CD4-positive, alpha-beta T cell (primary cell): ENCODE results near the gene ITGB8. TPM values are rescaled to one million over a fixed set of nuclear protein-coding genes. Genes with fewer than 3 reads are reported as not detected.

Experiments used
- ATAC-seq: fragments of 200-7000 bp; cut with Tn5 transposase; one replicate; pipeline ENCODE4 v1.10.0; 2022; ENCODE audit warnings: mild to moderate bottlenecking; ENCODE audit not compliant: poor library complexity
- CTCF ChIA-PET: fragments of 350-600 bp; sonication (Branson Sonifier 250); formaldehyde crosslinking; loops from one replicate; lab custom pipeline; 2021; ENCODE audit warnings: antibody characterized with exemption, inconsistent platforms; lab: Charles Lee
- POLR2A ChIA-PET: fragments of 350-600 bp; sonication (Branson Sonifier 250); formaldehyde crosslinking; loops from one replicate; lab custom pipeline; 2021; ENCODE audit warnings: antibody characterized with exemption, inconsistent platforms; lab: Charles Lee
- DNase-seq, 14 experiments: peaks; one replicate each; pipeline ENCODE4 v3.0.0-alpha.2; 2013 to 2020; ENCODE audit warnings: mixed read lengths in 2 of 14
- H3K27ac ChIP-seq, 2 donors: one replicate each; pipeline versions ENCODE4 v1.5.1 to v1.7.0; 2013; ENCODE audit warnings: low read length in 2 of 2, low read depth in 1 of 2, mild to moderate bottlenecking in 1 of 2
- H3K27me3 ChIP-seq, 2 experiments: 1 replicate in 1 of 2; 2 replicates in 1 of 2; pipeline versions ENCODE4 v1.6.1 to v1.7.0; 2013; ENCODE audit warnings: low read length in 2 of 2, control low read depth in 1 of 2, mild to moderate bottlenecking in 1 of 2, moderate library complexity in 1 of 2; ENCODE audit not compliant: insufficient read depth in 2 of 2, control insufficient read depth in 1 of 2
- H3K36me3 ChIP-seq: one replicate; pipeline ENCODE4 v1.6.1; 2013; ENCODE audit warnings: low read length, control low read depth; ENCODE audit not compliant: insufficient read depth
- H3K4me1 ChIP-seq: one replicate; pipeline ENCODE4 v1.6.1; 2013; ENCODE audit warnings: low read length, control low read depth; ENCODE audit not compliant: insufficient read depth
- H3K4me3 ChIP-seq: one replicate; pipeline ENCODE4 v1.5.1; 2013; ENCODE audit warnings: mild to moderate bottlenecking, low read length, moderate library complexity
- H3K9me3 ChIP-seq, 2 experiments: 1 replicate in 1 of 2; 2 replicates in 1 of 2; pipeline versions ENCODE4 v1.6.1 to v1.7.0; 2013; ENCODE audit warnings: low read length in 2 of 2, mild to moderate bottlenecking in 2 of 2, control low read depth in 1 of 2, moderate library complexity in 1 of 2; ENCODE audit not compliant: control insufficient read depth in 1 of 2, insufficient read depth in 1 of 2
- H3K27ac Mint-ChIP-seq: one replicate; pipeline ENCODE4 v1.8.0; 2020; ENCODE audit warnings: mixed read lengths
- H3K27me3 Mint-ChIP-seq: one replicate; pipeline ENCODE4 v1.8.0; 2021; ENCODE audit warnings: mixed read lengths
- H3K36me3 Mint-ChIP-seq: one replicate; pipeline ENCODE4 v1.8.0; 2021; ENCODE audit warnings: low read depth, mixed read lengths
- H3K4me1 Mint-ChIP-seq: one replicate; pipeline ENCODE4 v1.8.0; 2021; ENCODE audit warnings: low read depth, mixed read lengths
- H3K4me3 Mint-ChIP-seq: one replicate; pipeline ENCODE4 v1.8.0; 2020; ENCODE audit warnings: mild to moderate bottlenecking, mixed read lengths
- H3K9me3 Mint-ChIP-seq: one replicate; pipeline ENCODE4 v1.8.0; 2020; ENCODE audit warnings: mixed read lengths
- CTCF ChIP-seq: fragments of 200-600 bp; IDR thresholded peaks from one replicate; pipeline ENCODE4 v1.8.0; 2022; ENCODE audit warnings: antibody characterized with exemption, mild to moderate bottlenecking
- intact Hi-C, 2 experiments: fragments of 100-400 bp; cut with DNase I in 1 of 2; cut with micrococcal nuclease in 1 of 2; formaldehyde crosslinking; loops; one replicate each; pipeline versions ENCODE4 v1.15.1 to v1.9.0; 2023 to 2025; cut with DNase I, micrococcal nuclease
- total RNA-seq, 174 experiments: library from RNA in 2 of 174; stranded (reverse) in 2 of 174; gene quantifications; one replicate each; pipeline ENCODE4 v1.2.3 and lab custom pipeline; 2021 to 2026

The ITGB8 gene
- total RNA-seq, 2 experiments from 2014 or later, result not detected

DNA sequence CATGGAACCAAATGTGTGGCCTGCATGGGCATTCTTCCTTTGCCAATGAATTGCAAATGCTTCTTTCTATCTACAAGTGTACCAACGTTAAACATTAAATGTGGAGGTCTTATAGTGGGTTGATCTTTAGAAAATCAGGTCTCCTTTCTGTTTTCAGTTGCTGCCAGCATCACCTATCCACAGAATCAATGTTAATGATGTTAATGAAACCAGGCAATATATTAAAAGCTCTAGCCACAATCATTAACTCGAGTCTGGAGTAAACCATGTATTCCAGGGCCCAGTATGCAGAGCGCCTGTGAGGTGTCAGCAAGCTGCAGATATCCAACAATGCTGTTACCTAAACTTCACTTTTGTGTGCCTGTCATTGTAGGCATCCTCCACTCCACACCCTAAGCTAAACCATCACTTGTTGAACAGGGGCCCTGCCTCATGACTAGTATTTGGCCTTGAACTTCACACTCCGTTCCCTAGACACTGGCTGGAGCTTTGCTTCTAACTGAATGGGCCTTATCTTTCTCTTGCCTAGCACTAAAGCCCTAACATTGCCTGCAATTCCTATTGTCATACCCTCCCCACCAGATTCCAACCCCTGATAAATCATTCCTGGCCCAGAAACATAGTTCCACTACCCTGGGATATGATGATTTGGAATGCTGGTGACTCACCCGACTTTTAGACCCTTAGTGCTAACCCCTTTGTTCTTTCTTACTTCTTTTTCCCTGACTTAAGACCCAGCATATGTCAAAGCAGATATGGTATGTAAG lies 24.3 kb upstream of the ITGB8 start:
- Histone ChIP-seq H3K27ac (no peak overlapping the region), H3K4me3 (no peak overlapping the region), H3K36me3 (no peaks in the 10 kb centered on the region), H3K4me1 (no peaks in the 10 kb centered on the region), H3K27me3 (no peaks in the 10 kb centered on the region), H3K9me3 (no peaks in the 10 kb centered on the region)
- no peak for TF ChIP-seq CTCF
- intact Hi-C loops, result loop anchor here in 1 of 2 experiments (5.0 kb wide), 1 partner anchor 594 kb away; no protein-coding TSS in a partner anchor
- no peaks in the 10 kb centered on the region for H3K4me1 Mint-ChIP-seq
- DNase-seq (no peak), ATAC-seq (no peak)
- CTCF ChIA-PET, result no interaction called here
- H3K4me3 Mint-ChIP-seq, result no peak overlapping the region
- H3K27ac Mint-ChIP-seq, result no peak overlapping the region
- H3K9me3 Mint-ChIP-seq, result no peaks in the 10 kb centered on the region
- no peaks in the 10 kb centered on the region for H3K27me3 Mint-ChIP-seq
- POLR2A ChIA-PET, result no interaction called here
- H3K36me3 Mint-ChIP-seq, result no peaks in the 10 kb centered on the region

GRCh38 chr7:20307119-20307518 lies 23.6 kb upstream of the ITGB8 start:
- no peak for ATAC-seq
- ChIA-PET POLR2A (no interaction called here), CTCF (no interaction called here)
- intact Hi-C loops, result loop anchor here in 1 of 2 experiments (5.0 kb wide), 1 partner anchor 595 kb away; no protein-coding TSS in a partner anchor
- no peaks in the 10 kb centered on the region for H3K36me3 ChIP-seq
- no peak overlapping the region for H3K4me3 ChIP-seq
- no peak overlapping the region for H3K27ac ChIP-seq
- Mint-ChIP-seq H3K4me1 (no peaks in the 10 kb centered on the region), H3K36me3 (no peaks in the 10 kb centered on the region), H3K27me3 (no peaks in the 10 kb centered on the region), H3K4me3 (no peak overlapping the region), H3K9me3 (no peaks in the 10 kb centered on the region), H3K27ac (no peak overlapping the region)
- no peak for TF ChIP-seq CTCF
- no peaks in the 10 kb centered on the region for H3K9me3 ChIP-seq
- H3K27me3 ChIP-seq, result no peaks in the 10 kb centered on the region
- H3K4me1 ChIP-seq, result no peaks in the 10 kb centered on the region
- DNase-seq, result no peak

DNA sequence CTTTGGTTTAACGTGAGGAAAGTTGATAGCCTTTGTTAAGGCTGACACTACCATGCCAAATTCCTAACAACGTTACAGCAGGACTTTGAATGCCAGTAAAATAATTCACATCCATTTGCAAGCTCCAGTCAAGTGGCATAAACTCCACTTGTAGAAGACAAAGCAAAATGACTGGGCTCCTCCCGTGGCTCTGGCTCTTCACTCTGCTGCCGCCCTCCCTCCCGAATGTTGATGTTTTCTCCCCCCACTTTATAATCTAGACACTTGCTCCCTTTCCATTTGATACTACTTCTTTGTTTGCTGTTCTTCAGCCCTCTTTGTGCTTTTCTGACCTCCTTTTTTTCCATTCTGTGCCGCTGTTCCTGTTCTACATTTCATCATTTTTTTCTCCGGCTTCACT lies 22.8 kb upstream of the ITGB8 start:
- Mint-ChIP-seq H3K27me3 (no peaks in the 10 kb centered on the region), H3K36me3 (no peaks in the 10 kb centered on the region), H3K27ac (no peak overlapping the region), H3K9me3 (no peaks in the 10 kb centered on the region), H3K4me1 (no peaks in the 10 kb centered on the region), H3K4me3 (no peak overlapping the region)
- DNase-seq (no peak), ATAC-seq (no peak)
- Histone ChIP-seq H3K4me3 (no peak overlapping the region), H3K27ac (no peak overlapping the region), H3K36me3 (no peaks in the 10 kb centered on the region), H3K27me3 (no peaks in the 10 kb centered on the region), H3K4me1 (no peaks in the 10 kb centered on the region), H3K9me3 (no peaks in the 10 kb centered on the region)
- POLR2A ChIA-PET, result no interaction called here
- CTCF ChIA-PET, result no interaction called here
- TF ChIP-seq CTCF, result no peak
- intact Hi-C loops, result loop anchor here in 1 of 2 experiments (5.0 kb wide), 1 partner anchor 596 kb away; no protein-coding TSS in a partner anchor
